B cell (primary cell): ENCODE results near the gene DHRS7B.

Source experiments
- CTCF ChIP-seq: fragments of 200-600 bp; IDR thresholded peaks from one replicate; pipeline ENCODE4 v1.8.0; 2022; ENCODE audit warnings: antibody characterized with exemption, mild to moderate bottlenecking
- EZH2 ChIP-seq: IDR thresholded peaks from 2 replicates; pipeline ENCODE4 v1.6.1; 2012; ENCODE audit warnings: borderline replicate concordance, low read depth, mild to moderate bottlenecking, moderate library complexity, low read length; ENCODE audit not compliant: insufficient read depth, poor library complexity, severe bottlenecking

- TF ChIP-seq CTCF (no peak), EZH2 (no peak)
These were observed 829 bp downstream of the DHRS7B start for GRCh38 chr17:21127509-21128077.
